Measurements from ENCODE around the gene PLA2G7. TPM values are rescaled to one million over a fixed set of nuclear protein-coding genes. Genes with fewer than 3 reads are reported as not detected.

PLA2G7 gene
- total RNA-seq, 1 experiment from 2014 or later: 0.41 TPM

DNA sequence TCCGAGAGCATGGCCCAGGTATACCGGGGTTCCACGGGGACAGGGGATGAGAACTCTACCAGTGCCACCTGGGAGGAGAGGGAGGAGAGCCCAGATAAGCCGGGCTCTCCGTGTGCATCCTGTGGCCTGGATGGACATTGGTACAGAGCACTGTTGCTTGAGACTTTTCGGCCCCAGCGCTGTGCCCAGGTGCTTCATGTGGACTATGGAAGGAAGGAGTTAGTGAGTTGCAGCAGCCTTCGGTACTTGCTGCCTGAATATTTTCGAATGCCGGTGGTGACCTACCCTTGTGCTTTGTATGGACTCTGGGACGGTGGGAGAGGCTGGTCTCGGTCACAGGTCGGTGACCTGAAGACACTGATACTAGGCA lies 46.2 kb downstream of the PLA2G7 start:
- H3K4me1 ChIP-seq (ENCODE audit: control insufficient read depth, insufficient read depth, low read length): no peaks in the 10 kb centered on the region
- no TSS peak for BruUV-seq (replicated peaks)
- no peaks in the 10 kb centered on the region for H3K9me3 ChIP-seq (ENCODE audit: control insufficient read depth, insufficient read depth, low read depth, low read length)
- POLR2A ChIA-PET: no interaction called here
- ATAC-seq: no peak
- intact Hi-C loops (cut with micrococcal nuclease; ENCODE audit: unreplicated experiment): no loop called here
- no peak overlapping the region for H3K4me3 ChIP-seq (ENCODE audit: low read depth in 2 of 2, low read length in 2 of 2)
- H3K36me3 ChIP-seq (ENCODE audit: control insufficient read depth, insufficient read depth, low read length): no peaks in the 10 kb centered on the region
- TF ChIP-seq TCF7L2 (IDR thresholded peaks at IDR 0.05; ENCODE audit: low read depth, low read length): no peak
- CTCF ChIA-PET: no interaction called here
- H3K27ac ChIP-seq (ENCODE audit: low read length): no peak overlapping the region
- H3K27me3 ChIP-seq (ENCODE audit: control insufficient read depth, insufficient read depth, low read length): peaks cover 2% of the 10 kb centered on the region; the same call in 1 of the 2 replicates
- in situ Hi-C loops (cut with HindIII; ENCODE audit: low pct_unique_long_range_greater_than_20kb, low sequenced_read_pairs): no loop called here
- no peak for DNase-seq (ENCODE audit: low read depth, low spot score)

GRCh38 chr6:46688117-46688965 lies 46.8 kb downstream of the PLA2G7 start:
- DNase-seq (ENCODE audit: low read depth, low spot score) (no peak), ATAC-seq (no peak)
- H3K4me3 ChIP-seq (ENCODE audit: low read depth in 2 of 2, low read length in 2 of 2): no peak overlapping the region
- H3K9me3 ChIP-seq (ENCODE audit: control insufficient read depth, insufficient read depth, low read depth, low read length): no peaks in the 10 kb centered on the region
- CTCF ChIA-PET: no interaction called here
- in situ Hi-C loops (cut with HindIII; ENCODE audit: low pct_unique_long_range_greater_than_20kb, low sequenced_read_pairs): no loop called here
- H3K27ac ChIP-seq (ENCODE audit: low read length): no peak overlapping the region
- no peaks in the 10 kb centered on the region for H3K4me1 ChIP-seq (ENCODE audit: control insufficient read depth, insufficient read depth, low read length)
- H3K27me3 ChIP-seq (ENCODE audit: control insufficient read depth, insufficient read depth, low read length): peaks cover 2% of the 10 kb centered on the region; the same call in 1 of the 2 replicates
- BruUV-seq (replicated peaks): no TSS peak
- intact Hi-C loops (cut with micrococcal nuclease; ENCODE audit: unreplicated experiment): no loop called here
- no peaks in the 10 kb centered on the region for H3K36me3 ChIP-seq (ENCODE audit: control insufficient read depth, insufficient read depth, low read length)
- TF ChIP-seq SIN3A (IDR thresholded peaks at IDR 0.05; ENCODE audit: borderline replicate concordance, insufficient read depth, low read depth, low read length): no peak
- TF ChIP-seq, protein P1, sequence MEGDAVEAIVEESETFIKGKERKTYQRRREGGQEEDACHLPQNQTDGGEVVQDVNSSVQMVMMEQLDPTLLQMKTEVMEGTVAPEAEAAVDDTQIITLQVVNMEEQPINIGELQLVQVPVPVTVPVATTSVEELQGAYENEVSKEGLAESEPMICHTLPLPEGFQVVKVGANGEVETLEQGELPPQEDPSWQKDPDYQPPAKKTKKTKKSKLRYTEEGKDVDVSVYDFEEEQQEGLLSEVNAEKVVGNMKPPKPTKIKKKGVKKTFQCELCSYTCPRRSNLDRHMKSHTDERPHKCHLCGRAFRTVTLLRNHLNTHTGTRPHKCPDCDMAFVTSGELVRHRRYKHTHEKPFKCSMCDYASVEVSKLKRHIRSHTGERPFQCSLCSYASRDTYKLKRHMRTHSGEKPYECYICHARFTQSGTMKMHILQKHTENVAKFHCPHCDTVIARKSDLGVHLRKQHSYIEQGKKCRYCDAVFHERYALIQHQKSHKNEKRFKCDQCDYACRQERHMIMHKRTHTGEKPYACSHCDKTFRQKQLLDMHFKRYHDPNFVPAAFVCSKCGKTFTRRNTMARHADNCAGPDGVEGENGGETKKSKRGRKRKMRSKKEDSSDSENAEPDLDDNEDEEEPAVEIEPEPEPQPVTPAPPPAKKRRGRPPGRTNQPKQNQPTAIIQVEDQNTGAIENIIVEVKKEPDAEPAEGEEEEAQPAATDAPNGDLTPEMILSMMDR (IDR thresholded peaks at IDR 0.05): no peak
- TF ChIP-seq REST (IDR thresholded peaks at IDR 0.05; ENCODE audit: insufficient read depth in 1 of 2, low read depth in 2 of 2, low read length in 1 of 2): no peak
- no peak for TF ChIP-seq POLR2AphosphoS5 (IDR thresholded peaks at IDR 0.05; ENCODE audit: low read depth, low read length)
- no peak for TF ChIP-seq TCF7L2 (IDR thresholded peaks at IDR 0.05; ENCODE audit: low read depth, low read length)
- POLR2A ChIA-PET: no interaction called here

- CTCF ChIA-PET: no interaction called here
- no peak for ATAC-seq
- in situ Hi-C loops (cut with HindIII; ENCODE audit: low pct_unique_long_range_greater_than_20kb, low sequenced_read_pairs): no loop called here
Observed at GRCh38 chr6:46687619-46688097, 47.5 kb downstream of the PLA2G7 start, which contains the start of gene TDRD6. TSS of gene TDRD6 (plus strand) at chr6:46687885. CDS start at chr6:46688129, 244 bp downstream.

More at GRCh38 chr6:46687619-46688097, 47.5 kb downstream of the PLA2G7 start, which contains the start of gene TDRD6:
- H3K36me3 ChIP-seq (ENCODE audit: control insufficient read depth, insufficient read depth, low read length): no peaks in the 10 kb centered on the region
- TF ChIP-seq REST (IDR thresholded peaks at IDR 0.05; ENCODE audit: insufficient read depth in 1 of 2, low read depth in 2 of 2, low read length in 1 of 2): no peak
- TF ChIP-seq SIN3A (IDR thresholded peaks at IDR 0.05; ENCODE audit: borderline replicate concordance, insufficient read depth, low read depth, low read length): no peak
- TF ChIP-seq, protein P1 (IDR thresholded peaks at IDR 0.05): no peak
- no peak for TF ChIP-seq POLR2AphosphoS5 (IDR thresholded peaks at IDR 0.05; ENCODE audit: low read depth, low read length)
- TF ChIP-seq TCF7L2 (IDR thresholded peaks at IDR 0.05; ENCODE audit: low read depth, low read length): no peak
- no peaks in the 10 kb centered on the region for H3K9me3 ChIP-seq (ENCODE audit: control insufficient read depth, insufficient read depth, low read depth, low read length)
- intact Hi-C loops (cut with micrococcal nuclease; ENCODE audit: unreplicated experiment): no loop called here
- POLR2A ChIA-PET: no interaction called here
- no peak for DNase-seq (ENCODE audit: low read depth, low spot score)
- H3K4me3 ChIP-seq (ENCODE audit: low read depth in 2 of 2, low read length in 2 of 2): no peak within 1 kb of the TSS
- H3K27me3 ChIP-seq (ENCODE audit: control insufficient read depth, insufficient read depth, low read length): no peaks in the 10 kb centered on the region
- H3K27ac ChIP-seq (ENCODE audit: low read length): no peak within 1 kb of the TSS
- no TSS peak for BruUV-seq (replicated peaks)
- no peaks in the 10 kb centered on the region for H3K4me1 ChIP-seq (ENCODE audit: control insufficient read depth, insufficient read depth, low read length)

All from Panc1 (cell line).